A204.1 (cell line): Measurements from ENCODE around the gene CSTF1.
"Not testable (repeated sequence)": the region's sequence is repeated elsewhere in the genome, so short reads cannot be mapped to it uniquely, and the experiment has no call there.

ENCODE experiments used
- FAIRE-seq: peaks from 2 replicates; lab custom pipeline; 2012; peaks lifted over from hg19 to GRCh38; lab: Jason Lieb, UNC

The CSTF1 gene

GRCh38 chr20:56369179-56369578, 23.3 kb upstream of the CSTF1 start:
- no peak for FAIRE-seq

- no peak for FAIRE-seq
Measured at GRCh38 chr20:56371977-56372376, 20.5 kb upstream of the CSTF1 start.

DNA sequence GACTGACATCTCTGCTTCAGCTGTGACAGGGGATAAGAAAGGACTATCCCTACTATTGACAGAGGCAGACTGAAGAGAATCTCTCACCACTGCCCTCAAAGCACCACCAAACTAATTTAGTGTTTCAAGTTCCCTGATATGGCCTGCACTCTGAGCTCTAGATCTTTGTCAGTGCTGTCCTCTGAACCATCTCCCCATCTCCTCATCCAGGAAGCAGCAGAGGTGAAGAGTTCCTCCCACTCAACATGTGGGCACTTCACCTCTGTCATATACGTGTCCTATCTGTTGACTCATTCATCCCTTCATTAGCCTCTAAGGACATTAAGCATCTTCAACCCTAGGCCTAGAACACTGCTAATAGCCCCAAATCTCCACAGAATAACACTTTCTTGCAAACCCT, 19.6 kb upstream of the CSTF1 start:
- no peak for FAIRE-seq

- no peak for FAIRE-seq
Measured at GRCh38 chr20:56373942-56374341, 18.5 kb upstream of the CSTF1 start.

DNA sequence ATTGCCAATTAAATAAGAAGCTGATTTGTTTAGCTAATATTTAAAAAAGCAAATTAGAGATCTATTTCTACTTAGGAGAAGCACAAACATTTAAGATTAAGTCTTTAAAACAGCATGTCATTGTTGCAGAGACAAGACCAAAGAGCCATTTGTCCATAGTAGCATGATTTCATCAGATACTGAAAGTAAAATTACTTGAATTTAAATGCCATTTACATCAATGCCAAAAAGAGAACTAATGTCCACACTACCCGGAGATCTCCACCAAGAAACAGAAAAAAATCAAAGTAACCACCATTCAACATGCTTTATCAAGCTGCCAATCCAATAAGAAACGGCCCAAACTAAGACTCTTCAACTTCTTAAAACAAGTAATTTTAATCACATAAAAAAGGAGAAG, 16.1 kb upstream of the CSTF1 start:
- no peak for FAIRE-seq

DNA sequence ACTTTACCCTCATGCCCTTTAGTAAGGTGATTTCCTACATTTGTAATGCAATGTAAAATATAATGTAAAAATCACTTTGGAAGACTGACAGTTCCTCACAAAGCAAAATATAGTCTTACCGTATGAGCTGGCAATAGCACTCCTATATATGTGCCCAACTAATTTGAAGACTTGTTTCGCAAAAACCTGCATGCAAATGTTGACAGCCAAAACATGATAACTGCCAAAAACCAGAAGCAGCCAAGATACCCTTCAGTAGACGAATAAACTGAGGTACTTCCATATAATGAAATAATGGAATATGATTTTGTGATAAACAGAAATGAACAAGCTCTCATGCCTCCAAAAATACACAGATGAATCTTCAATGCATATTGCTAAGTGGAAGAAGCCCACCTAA, 14.1 kb upstream of the CSTF1 start:
- no peak for FAIRE-seq

- no peak for FAIRE-seq
Measured at GRCh38 chr20:56380375-56380774, 12.1 kb upstream of the CSTF1 start.

DNA sequence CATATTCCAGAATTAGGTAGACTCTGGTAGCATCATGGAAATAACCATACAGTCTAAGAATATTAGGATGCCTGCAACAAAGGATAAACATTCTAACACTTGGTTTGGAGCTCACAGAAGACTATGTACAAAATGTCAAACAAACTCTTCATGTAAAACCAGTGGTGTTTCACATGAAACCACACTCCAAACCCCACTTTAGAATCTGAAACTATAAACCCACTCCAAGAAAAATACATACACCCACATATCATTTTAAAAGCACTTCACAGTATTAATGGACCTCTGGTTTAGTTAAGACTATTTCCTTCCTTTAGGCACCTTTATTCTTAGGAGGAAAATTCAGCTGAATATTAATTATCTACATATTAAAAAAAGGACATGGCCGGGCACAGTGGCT, 10.9 kb upstream of the CSTF1 start:
- no peak for FAIRE-seq

DNA sequence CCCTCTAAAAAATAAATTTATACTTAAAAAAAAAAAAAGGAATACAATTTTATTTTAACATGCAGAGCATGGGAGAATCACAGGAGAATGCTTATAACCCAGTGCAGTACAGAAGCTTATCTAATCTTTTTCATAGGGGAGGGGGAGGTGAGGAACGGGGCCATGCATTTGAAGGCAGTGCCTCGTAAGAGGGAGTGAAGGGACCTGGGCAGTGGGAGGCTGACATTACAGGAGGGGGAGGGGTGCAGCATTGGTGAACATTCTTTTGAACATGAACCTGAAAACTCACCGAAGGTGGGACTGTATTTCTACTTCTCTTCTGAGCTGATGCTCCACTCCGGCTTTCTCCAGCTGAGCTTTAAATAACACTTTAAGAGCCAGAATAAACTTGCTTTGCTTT, 9.7 kb upstream of the CSTF1 start:
- FAIRE-seq = no peak

- FAIRE-seq = no peak
Measured at GRCh38 chr20:56383334-56383733, 9.1 kb upstream of the CSTF1 start.

- no peak for FAIRE-seq
Measured at GRCh38 chr20:56385130-56385529, 7.3 kb upstream of the CSTF1 start.

- FAIRE-seq = no peak
Measured at GRCh38 chr20:56386219-56386618, 6.2 kb upstream of the CSTF1 start.

GRCh38 chr20:56388882-56389281, 3.6 kb upstream of the CSTF1 start:
- no peak for FAIRE-seq

DNA sequence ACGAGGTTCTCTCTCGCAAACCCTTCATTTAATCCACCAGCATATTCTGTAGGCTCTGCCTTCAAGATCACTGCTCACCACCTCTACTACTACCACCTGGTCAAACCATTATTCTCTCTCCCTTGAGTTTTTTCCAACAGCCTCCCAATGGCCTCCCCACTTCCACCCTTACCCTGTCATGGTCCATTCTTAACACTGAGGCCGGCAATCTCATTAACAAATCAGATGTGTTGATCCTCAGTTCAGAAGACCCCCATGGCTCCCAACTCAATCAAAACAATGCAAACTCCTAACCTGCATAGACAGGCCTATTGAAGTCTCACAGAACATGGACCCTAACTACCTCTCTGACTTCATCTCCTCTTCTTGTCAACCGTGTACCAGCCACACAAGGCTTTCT, 2.6 kb upstream of the CSTF1 start:
- no peak for FAIRE-seq

DNA sequence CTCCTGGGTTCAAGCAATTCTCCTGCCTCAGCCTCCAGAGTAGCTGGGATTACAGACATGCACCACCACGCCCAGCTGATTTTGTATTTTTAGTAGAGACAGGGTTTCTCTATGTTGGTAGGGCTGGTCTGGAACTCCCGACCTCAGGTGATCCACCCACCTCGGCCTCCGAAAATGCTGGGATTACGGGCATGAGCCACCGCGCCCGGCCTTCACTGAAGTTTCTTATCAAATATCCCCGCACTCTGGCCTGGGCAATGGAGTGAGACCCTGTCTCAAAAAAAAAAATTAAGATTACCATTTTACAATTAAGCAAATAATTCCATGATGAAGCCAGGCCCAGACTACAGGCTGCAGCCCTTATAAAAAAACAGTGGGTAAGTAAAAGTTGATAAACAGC, 2.0 kb upstream of the CSTF1 start:
- FAIRE-seq = not testable (repeated sequence)

GRCh38 chr20:56391037-56391436, 1.4 kb upstream of the CSTF1 start:
- FAIRE-seq = no peak

DNA sequence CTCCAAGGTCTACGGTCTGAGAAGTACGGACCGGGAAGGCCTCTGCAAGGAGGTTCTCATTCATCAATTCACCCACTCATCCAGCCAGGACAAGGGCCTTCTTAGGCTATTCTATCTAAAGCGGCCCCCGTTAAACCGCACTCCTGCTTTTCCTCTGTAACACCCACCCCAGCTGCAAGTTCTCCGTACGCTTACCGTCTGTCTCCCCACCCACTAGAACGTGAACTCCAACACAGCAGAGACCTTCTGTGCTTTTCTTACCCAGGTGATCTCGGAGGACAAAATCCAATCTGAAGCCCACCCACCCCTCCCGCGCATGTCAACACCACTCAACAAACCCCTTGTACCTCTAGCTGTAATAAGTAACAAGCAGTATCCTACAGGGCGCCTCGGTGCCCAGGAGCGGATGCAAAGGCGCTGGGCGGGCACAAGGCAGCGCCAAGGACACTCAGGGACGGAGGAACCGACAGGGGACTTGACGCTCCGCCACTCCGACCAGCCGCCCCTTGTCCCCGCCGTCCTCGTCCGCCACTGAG, 781 bp upstream of the CSTF1 start:
- FAIRE-seq = no peak

DNA sequence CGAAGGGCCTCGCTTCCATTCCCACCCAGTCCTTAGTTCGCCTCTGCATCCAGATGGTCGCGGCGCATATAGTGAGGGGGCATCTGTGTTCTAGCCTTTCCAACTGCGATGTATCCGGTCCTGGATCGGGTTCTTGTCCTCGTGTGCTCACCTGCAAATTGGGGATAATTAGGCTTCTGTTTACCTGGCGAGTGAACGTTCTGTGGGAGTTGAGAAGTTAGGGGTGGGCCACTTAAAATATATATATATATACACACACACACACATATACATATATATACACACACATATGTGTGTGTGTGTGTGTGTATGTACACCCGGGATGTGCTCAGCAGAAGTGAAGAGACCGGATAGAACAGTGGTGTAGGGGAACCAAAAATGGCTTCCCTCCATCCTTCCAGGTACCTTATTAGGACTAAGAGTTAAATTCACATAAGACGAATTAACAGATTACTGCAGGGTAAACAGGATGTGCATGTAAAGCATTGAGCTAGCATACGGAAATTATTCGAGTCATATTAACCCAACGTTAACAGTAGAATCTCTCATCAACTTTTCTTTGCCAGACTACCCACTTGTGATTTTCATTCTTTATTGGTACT, 537 bp downstream of the CSTF1 start:
- FAIRE-seq = no peak

- FAIRE-seq = no peak
Measured at GRCh38 chr20:56393653-56394052, 1.2 kb downstream of the CSTF1 start.

- FAIRE-seq = no peak
Measured at GRCh38 chr20:56395166-56395565, 2.7 kb downstream of the CSTF1 start.

GRCh38 chr20:56400001-56400640, 7.7 kb downstream of the CSTF1 start:
- peak; percentile 84 for FAIRE-seq

DNA sequence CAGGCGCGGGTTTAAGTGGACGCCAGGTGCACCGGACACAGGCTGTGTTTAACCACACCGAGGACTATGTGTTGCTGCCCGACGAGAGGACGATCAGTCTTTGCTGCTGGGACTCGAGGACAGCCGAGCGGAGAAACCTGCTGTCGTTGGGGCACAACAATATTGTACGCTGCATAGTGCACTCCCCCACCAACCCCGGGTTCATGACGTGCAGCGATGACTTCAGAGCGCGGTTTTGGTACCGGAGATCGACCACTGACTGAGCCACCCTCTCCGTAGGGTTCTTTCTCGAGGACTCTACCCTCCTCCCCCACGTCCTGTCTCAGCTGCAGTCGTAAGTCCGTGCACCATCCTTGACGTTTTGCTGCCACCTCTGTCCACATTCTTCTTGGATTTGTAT, 11.0 kb downstream of the CSTF1 start:
- no peak for FAIRE-seq

DNA sequence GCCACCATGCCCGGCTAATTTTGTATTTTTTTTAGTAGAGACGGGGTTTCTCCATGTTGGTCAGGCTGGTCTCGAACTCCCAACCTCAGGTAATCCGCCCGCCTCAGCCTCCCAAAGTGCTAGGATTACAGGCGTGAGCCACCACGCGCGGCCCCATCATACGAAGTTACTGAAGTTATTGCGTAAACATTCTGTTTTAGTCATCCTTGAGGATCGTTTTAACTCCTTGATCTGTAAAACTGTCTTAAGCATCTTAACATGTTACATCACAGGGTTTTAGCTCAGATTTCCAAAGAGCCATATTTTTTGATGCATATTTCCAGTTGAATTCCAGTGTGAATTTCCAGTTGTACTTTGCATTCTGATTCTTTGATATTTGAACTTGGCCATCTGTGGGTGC, 12.9 kb downstream of the CSTF1 start:
- not testable (repeated sequence) for FAIRE-seq

- FAIRE-seq = no peak
Measured at GRCh38 chr20:56406910-56407309, 14.5 kb downstream of the CSTF1 start.
